Bronchial epithelial cell (primary cell): ENCODE measurements around the gene FZD1. TPM values are rescaled to one million over a fixed set of nuclear protein-coding genes. Genes with fewer than 3 reads are reported as not detected.

ENCODE experiments used
- DNase-seq: peaks from one replicate; pipeline ENCODE4 v3.0.0-alpha.2; 2010; ENCODE audit warnings: low read depth
- FAIRE-seq: peaks from 2 replicates; lab custom pipeline; 2011; peaks lifted over from hg19 to GRCh38; lab: Jason Lieb, UNC
- H3K27me3 ChIP-seq: 2 replicates; pipeline ENCODE4 v1.5.1; 2011; ENCODE audit warnings: low read length; ENCODE audit not compliant: control insufficient read depth, insufficient read depth
- H3K36me3 ChIP-seq: 2 replicates; pipeline ENCODE4 v1.5.1; 2011; ENCODE audit warnings: low read length; ENCODE audit not compliant: control insufficient read depth, insufficient read depth
- H3K4me3 ChIP-seq: 2 replicates; pipeline ENCODE4 v1.5.1; 2011; ENCODE audit warnings: mild to moderate bottlenecking, low read depth, low read length, control low read depth
- total RNA-seq: library from RNA; depleted of rRNA; stranded (reverse); fragments of >200 nt; gene quantifications from 2 replicates; pipeline ENCODE4 v1.2.1, GENCODE V29; 2014
- TF ChIP-seq, protein P1 (sequence below): IDR thresholded peaks from 2 replicates; pipeline ENCODE4 v1.5.1; 2011; ENCODE audit warnings: mild to moderate bottlenecking, moderate library complexity, low read length, control low read depth, inconsistent platforms; ENCODE audit not compliant: insufficient read depth, severe bottlenecking

Gene FZD1
- total RNA-seq, 1 donor from 2014 or later: 2.4 TPM

DNA sequence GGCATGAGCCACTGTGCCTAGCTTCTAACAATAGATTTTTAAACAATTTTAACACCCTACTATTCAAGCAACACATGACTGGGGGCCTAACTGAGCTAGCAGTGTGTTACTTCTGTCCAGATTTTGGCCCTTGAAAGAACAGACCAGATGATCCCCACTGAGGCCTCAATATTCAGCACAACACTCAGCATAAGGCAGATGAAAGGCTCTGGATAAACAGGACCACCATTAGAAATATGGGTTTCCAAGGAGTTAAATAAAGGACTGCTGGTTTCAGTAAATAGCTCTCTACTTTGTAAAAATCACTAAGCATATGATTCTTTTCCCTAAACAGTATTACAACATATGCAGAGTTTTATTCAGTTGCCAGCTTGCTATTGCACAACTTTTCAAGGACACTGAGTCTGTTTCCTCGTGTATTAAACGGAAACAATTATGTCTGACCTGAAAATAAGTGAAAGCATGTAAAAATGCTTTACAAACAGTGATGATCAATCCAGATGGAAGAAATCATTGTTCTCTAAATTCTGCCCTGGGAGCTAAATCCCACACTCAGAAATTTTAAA lies 23.8 kb upstream of the FZD1 start:
- Histone ChIP-seq H3K4me3 (no peak overlapping the region), H3K36me3 (no peaks in the 10 kb centered on the region), H3K27me3 (no peaks in the 10 kb centered on the region)
- no peak for FAIRE-seq
- TF ChIP-seq, protein P1, sequence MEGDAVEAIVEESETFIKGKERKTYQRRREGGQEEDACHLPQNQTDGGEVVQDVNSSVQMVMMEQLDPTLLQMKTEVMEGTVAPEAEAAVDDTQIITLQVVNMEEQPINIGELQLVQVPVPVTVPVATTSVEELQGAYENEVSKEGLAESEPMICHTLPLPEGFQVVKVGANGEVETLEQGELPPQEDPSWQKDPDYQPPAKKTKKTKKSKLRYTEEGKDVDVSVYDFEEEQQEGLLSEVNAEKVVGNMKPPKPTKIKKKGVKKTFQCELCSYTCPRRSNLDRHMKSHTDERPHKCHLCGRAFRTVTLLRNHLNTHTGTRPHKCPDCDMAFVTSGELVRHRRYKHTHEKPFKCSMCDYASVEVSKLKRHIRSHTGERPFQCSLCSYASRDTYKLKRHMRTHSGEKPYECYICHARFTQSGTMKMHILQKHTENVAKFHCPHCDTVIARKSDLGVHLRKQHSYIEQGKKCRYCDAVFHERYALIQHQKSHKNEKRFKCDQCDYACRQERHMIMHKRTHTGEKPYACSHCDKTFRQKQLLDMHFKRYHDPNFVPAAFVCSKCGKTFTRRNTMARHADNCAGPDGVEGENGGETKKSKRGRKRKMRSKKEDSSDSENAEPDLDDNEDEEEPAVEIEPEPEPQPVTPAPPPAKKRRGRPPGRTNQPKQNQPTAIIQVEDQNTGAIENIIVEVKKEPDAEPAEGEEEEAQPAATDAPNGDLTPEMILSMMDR: no peak
- DNase-seq: peak; percentile 43

- Histone ChIP-seq H3K4me3 (no peak overlapping the region), H3K27me3 (no peaks in the 10 kb centered on the region), H3K36me3 (no peaks in the 10 kb centered on the region)
- DNase-seq (peak; percentile 39), FAIRE-seq (no peak)
- TF ChIP-seq, protein P1: no peak
Measured at GRCh38 chr7:91242097-91242844, 22.0 kb upstream of the FZD1 start.

- no peak for FAIRE-seq
- no peaks in the 10 kb centered on the region for H3K27me3 ChIP-seq
Measured at GRCh38 chr7:91243591-91244301, 20.5 kb upstream of the FZD1 start.

GRCh38 chr7:91247500-91247899 lies 16.7 kb upstream of the FZD1 start:
- H3K4me3 ChIP-seq: no peak overlapping the region
- FAIRE-seq (no peak), DNase-seq (no peak)
- no peaks in the 10 kb centered on the region for H3K27me3 ChIP-seq
- TF ChIP-seq, protein P1: no peak
- H3K36me3 ChIP-seq: no peaks in the 10 kb centered on the region

More at GRCh38 chr7:91243591-91244301, 20.5 kb upstream of the FZD1 start:
- Histone ChIP-seq H3K4me3 (no peak overlapping the region), H3K36me3 (no peaks in the 10 kb centered on the region)
- TF ChIP-seq, protein P1: no peak
- DNase-seq: no peak

- TF ChIP-seq, protein P1: no peak
- Histone ChIP-seq H3K4me3 (no peak overlapping the region), H3K36me3 (no peaks in the 10 kb centered on the region), H3K27me3 (no peaks in the 10 kb centered on the region)
- DNase-seq: no peak
- no peak for FAIRE-seq
Measured at GRCh38 chr7:91248996-91249395, 15.2 kb upstream of the FZD1 start.
